HG03097 (cell line): ENCODE measurements around the gene NEURL1.

Experiments used
- ATAC-seq: cut with Tn5 transposase; IDR thresholded peaks from one replicate; pipeline ENCODE4 v1.9.1; 2021; ENCODE audit not compliant: unreplicated experiment, low FRiP score

The NEURL1 gene

GRCh38 chr10:103557455-103557854 is 64.0 kb downstream of the NEURL1 start:
- no peak for ATAC-seq

GRCh38 chr10:103558911-103559310 is 65.4 kb downstream of the NEURL1 start:
- ATAC-seq: no peak

- no peak for ATAC-seq
Measured at GRCh38 chr10:103559776-103560175, 66.3 kb downstream of the NEURL1 start.

- ATAC-seq: no peak
Measured at GRCh38 chr10:103560886-103561285, 67.4 kb downstream of the NEURL1 start.

GRCh38 chr10:103562383-103562782 is 68.9 kb downstream of the NEURL1 start:
- no peak for ATAC-seq

- no peak for ATAC-seq
Measured at GRCh38 chr10:103563231-103564115, 70.0 kb downstream of the NEURL1 start.

- no peak for ATAC-seq
Measured at GRCh38 chr10:103564116-103564501, 70.6 kb downstream of the NEURL1 start.

GRCh38 chr10:103564776-103565520 is 71.4 kb downstream of the NEURL1 start:
- no peak for ATAC-seq

- ATAC-seq: no peak
Measured at GRCh38 chr10:103566536-103566935, 73.0 kb downstream of the NEURL1 start.

GRCh38 chr10:103568505-103568904 is 75.0 kb downstream of the NEURL1 start:
- ATAC-seq: no peak

- no peak for ATAC-seq
Measured at GRCh38 chr10:103569896-103570295, 76.4 kb downstream of the NEURL1 start.

GRCh38 chr10:103570844-103571655 is 77.5 kb downstream of the NEURL1 start:
- no peak for ATAC-seq

- no peak for ATAC-seq
Measured at GRCh38 chr10:103571656-103571975, 78.1 kb downstream of the NEURL1 start.

- no peak for ATAC-seq
Measured at GRCh38 chr10:103572347-103573204, 79.1 kb downstream of the NEURL1 start.

- no peak for ATAC-seq
Measured at GRCh38 chr10:103573205-103573487, 79.6 kb downstream of the NEURL1 start.

GRCh38 chr10:103574097-103575061 is 80.9 kb downstream of the NEURL1 start:
- ATAC-seq: no peak

- ATAC-seq: no peak
Measured at GRCh38 chr10:103575416-103576075, 82.0 kb downstream of the NEURL1 start.

- no peak for ATAC-seq
Measured at GRCh38 chr10:103576076-103576471, 82.6 kb downstream of the NEURL1 start.

GRCh38 chr10:103576862-103577261 is 83.4 kb downstream of the NEURL1 start:
- ATAC-seq: no peak
